Activated T-helper 1 cell treated with anti-CD3 and anti-CD28 coated beads, Interleukin-2, amount 50 U/mL, for 16 hours (primary cell): Measurements from ENCODE around the gene ASB16.

Source experiments
- DNase-seq, 2 donors: peaks; one replicate each; pipeline ENCODE4 v3.0.0-alpha.2; 2020; ENCODE audit warnings: low read depth in 1 of 2, low spot score in 1 of 2

Gene ASB16

GRCh38 chr17:44188576-44189403, 18.3 kb downstream of the ASB16 start:
- no peak for DNase-seq

GRCh38 chr17:44190481-44190880, 20.0 kb downstream of the ASB16 start:
- DNase-seq = no peak

- no peak for DNase-seq
Measured at GRCh38 chr17:44191369-44191768, 20.9 kb downstream of the ASB16 start.

- DNase-seq = no peak
Measured at GRCh38 chr17:44191941-44192496, 21.5 kb downstream of the ASB16 start.

GRCh38 chr17:44192750-44193149, 22.2 kb downstream of the ASB16 start:
- no peak for DNase-seq

- no peak for DNase-seq
Measured at GRCh38 chr17:44193326-44194084, 23.0 kb downstream of the ASB16 start.

- DNase-seq = no peak
Measured at GRCh38 chr17:44197107-44197506, 26.6 kb downstream of the ASB16 start.

GRCh38 chr17:44197980-44198720, 27.6 kb downstream of the ASB16 start:
- DNase-seq = no peak

GRCh38 chr17:44198721-44199552, 28.4 kb downstream of the ASB16 start:
- DNase-seq = peak in 1 of 2 donors; percentile 44

- DNase-seq = peak; percentile 99 to 100
Measured at GRCh38 chr17:44199553-44200477, 29.3 kb downstream of the ASB16 start, which contains the start of gene ATXN7L3. Gene ATXN7L3, minus strand, starts transcription at chr17:44199884. Its CDS starts 1,814 bp downstream, at chr17:44198070.

GRCh38 chr17:44200478-44201155, 30.1 kb downstream of the ASB16 start:
- no peak for DNase-seq

GRCh38 chr17:44202756-44203155, 32.3 kb downstream of the ASB16 start:
- DNase-seq = no peak

GRCh38 chr17:44203731-44204440, 33.4 kb downstream of the ASB16 start:
- no peak for DNase-seq

- DNase-seq = no peak
Measured at GRCh38 chr17:44204441-44204882, 34.0 kb downstream of the ASB16 start.

GRCh38 chr17:44205962-44206824, 35.7 kb downstream of the ASB16 start:
- no peak for DNase-seq

- no peak for DNase-seq
Measured at GRCh38 chr17:44206825-44207155, 36.3 kb downstream of the ASB16 start.

- no peak for DNase-seq
Measured at GRCh38 chr17:44207319-44207718, 36.8 kb downstream of the ASB16 start.
